Measurements from ENCODE around the gene SLC34A3. TPM values are rescaled to one million over a fixed set of nuclear protein-coding genes. Genes with fewer than 3 reads are reported as not detected.
A peak's percentile ranks its signal among the peaks of the same experiment; 100 is the strongest.

The SLC34A3 gene
- not detected for total RNA-seq (ENCODE audit: insufficient read depth, low replicate concordance)

DNA sequence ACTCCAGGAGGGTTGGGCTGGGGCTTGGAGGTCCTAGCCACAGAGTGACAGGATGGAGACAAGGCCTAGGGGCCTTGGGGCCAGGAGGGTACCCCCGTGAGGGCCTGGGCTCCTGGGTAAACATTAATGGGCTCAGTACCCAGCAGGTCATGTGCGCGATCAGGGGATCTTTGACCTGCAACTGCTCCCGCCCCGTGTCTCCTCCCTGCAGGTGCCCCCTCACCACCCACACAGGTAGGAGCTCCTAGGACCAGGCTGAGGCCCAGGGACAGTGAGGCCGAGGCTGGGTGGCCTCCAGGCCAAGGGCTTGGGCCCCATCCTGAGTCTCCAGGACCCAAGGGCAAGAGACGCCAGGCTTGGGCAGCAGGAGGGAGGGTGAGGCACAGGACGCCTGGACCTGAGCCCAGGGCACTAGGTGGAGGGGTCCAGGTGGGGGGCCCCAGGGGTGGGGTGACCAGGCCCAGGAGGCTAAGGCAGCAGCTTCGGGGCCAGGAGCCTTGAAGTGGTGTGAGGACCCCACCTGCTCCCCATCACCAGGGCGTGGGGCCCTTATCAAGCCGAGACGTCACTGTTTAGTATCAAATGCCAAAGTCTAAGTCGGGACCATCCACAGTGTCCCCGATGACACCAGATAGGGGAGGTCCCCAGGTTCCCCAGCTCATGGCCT, at the start of gene SLC34A3:
TSS of gene SLC34A3 (plus strand) at position 197 of the 667 bp plus-strand sequence. CDS start 802 bp downstream, outside the sequence.
- no peak for DNase-seq (ENCODE audit: low spot score)

GRCh38 chr9:137181680-137182079, 49.0 kb upstream of the SLC34A3 start:
- no peak for DNase-seq (ENCODE audit: low spot score)

DNA sequence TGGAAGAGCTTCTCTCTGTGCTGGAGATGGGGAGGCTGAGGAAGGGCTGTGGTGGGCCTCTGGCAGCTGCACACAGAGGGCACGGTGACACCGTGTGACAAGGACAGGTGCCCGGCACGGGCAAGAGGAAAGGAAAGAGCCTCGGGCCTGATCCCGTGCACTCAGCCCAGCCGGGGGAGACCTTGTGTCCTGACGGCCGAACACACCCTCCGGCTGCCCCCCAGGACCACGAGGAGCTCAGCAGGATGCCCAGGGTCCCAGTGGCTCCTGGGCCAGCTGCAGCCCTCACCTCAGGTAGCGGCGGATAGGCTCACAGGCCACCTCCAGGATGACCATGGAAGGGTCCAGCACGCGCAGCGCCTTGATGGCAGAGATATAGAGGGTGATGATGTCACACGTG, 47.9 kb upstream of the SLC34A3 start:
- no peak for DNase-seq (ENCODE audit: low spot score)

DNA sequence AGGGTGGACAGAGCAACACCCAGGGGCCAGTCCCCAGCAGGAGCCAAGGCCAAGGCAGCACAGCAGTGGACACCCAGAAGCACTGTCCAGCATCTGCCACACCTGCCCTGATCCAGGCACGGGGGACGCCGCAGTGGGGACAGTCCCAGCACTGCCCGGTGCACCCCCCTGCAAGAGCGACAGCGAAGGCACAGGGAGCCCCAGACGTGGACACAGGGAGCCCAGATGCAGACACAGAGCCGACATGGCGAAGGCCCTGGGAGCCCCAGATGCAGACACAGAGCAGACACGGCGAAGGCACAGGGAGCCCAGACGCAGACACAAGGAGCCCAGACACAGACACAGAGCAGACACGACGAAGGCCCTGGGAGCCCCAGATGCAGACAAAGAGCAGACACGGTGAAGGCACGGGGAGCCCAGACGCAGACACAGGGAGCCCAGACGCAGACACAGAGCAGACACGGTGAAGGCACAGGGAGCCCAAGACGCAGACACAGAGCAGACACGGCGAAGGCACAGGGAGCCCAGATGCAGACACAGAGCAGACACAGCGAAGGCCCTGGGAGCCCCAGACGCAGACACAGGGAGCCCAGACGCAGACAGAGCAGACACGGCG, 46.6 kb upstream of the SLC34A3 start:
- no peak for DNase-seq (ENCODE audit: low spot score)

DNA sequence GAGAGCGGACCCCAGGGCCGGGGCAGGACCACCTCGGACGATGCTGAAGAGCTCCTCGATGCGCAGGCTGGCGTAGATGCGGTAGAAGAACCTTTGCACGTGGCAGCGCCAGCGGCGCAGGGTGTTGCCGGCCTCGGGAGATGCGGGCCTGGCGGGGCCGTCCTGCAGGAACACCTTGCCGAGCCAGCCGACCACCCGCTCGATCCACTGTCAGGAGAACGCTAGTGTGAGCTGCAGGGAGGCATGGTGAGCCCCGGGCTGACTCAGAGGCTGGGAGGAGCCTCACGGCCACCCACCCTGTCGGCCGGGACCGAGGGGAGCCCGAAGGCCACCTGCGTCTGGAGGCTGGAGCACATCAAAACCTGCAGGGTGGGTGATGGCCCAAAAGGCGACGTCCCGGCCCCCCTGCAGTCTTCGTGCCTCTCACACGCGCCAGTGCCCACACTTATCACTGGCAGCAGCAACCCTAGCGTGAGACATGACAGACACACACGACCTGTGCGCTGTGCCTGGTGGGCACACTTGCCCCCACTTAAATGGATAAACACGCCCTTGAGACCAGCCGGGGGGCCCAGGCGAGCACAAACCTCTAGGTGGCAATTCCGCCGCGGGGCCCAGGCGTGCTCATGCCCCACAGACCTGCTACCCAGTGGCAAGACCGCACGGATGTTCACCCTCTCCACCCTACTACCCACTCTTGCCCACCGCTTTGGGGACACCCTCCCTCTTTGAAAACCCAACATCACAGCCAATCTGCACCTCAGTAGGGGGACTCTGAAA, 45.6 kb upstream of the SLC34A3 start:
- no peak for DNase-seq (ENCODE audit: low spot score)

- DNase-seq (ENCODE audit: low spot score): no peak
Observed at GRCh38 chr9:137185921-137186320, 44.8 kb upstream of the SLC34A3 start.

DNA sequence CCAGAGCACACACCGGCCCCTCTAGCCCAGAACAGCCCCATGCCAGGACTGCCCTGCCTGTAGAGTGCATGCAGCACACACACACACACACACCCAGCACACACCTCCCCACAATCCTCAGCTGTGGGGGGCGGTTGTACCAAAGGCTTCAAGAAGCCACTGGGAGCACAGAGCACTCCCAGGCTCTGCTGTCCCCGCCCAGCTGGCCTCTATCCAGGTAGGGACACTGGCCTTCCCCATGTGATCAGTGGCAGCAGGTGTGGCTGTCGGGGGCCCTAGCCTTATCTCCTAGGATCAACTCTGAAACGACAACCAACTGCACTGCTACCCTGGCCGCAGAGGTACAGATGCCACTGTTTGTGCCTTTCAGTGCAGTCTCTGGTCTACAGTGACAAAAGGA, 44.3 kb upstream of the SLC34A3 start:
- DNase-seq (ENCODE audit: low spot score): no peak

GRCh38 chr9:137187386-137187785, 43.3 kb upstream of the SLC34A3 start:
- DNase-seq (ENCODE audit: low spot score): no peak

DNA sequence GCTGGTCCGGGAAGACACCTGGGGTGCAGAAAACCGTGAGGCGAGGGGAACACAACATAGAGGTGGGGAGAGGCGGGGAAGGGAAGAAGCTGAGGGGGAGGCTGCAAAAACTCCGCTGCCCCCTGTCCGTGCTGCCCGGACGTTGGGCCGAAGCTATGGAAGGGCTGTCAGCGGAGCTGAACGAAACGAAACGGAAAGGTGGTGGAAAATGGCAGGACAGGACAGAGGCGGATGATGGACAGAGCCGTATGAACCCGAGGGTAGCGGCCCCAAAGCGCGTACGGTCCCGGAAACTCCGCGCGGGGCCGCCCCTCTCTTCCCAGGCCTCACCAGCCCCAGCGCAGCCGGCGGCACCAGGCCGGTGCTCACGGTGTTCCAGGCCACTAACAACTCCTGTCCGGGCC, 42.6 kb upstream of the SLC34A3 start:
- no peak for DNase-seq (ENCODE audit: low spot score)

- peak; percentile 96 for DNase-seq (ENCODE audit: low spot score)
Observed at GRCh38 chr9:137188490-137189296, 42.0 kb upstream of the SLC34A3 start, which contains the start of the genes ANAPC2 and SSNA1. Gene ANAPC2, minus strand, starts transcription at chr9:137188560. Its CDS starts 28 bp downstream, at chr9:137188532. Gene SSNA1, plus strand, starts transcription at chr9:137188676. Its CDS starts 51 bp downstream, at chr9:137188727.

- no peak for DNase-seq (ENCODE audit: low spot score)
Observed at GRCh38 chr9:137189297-137190295, 41.1 kb upstream of the SLC34A3 start.

- DNase-seq (ENCODE audit: low spot score): no peak
Observed at GRCh38 chr9:137190315-137190856, 40.3 kb upstream of the SLC34A3 start.

DNA sequence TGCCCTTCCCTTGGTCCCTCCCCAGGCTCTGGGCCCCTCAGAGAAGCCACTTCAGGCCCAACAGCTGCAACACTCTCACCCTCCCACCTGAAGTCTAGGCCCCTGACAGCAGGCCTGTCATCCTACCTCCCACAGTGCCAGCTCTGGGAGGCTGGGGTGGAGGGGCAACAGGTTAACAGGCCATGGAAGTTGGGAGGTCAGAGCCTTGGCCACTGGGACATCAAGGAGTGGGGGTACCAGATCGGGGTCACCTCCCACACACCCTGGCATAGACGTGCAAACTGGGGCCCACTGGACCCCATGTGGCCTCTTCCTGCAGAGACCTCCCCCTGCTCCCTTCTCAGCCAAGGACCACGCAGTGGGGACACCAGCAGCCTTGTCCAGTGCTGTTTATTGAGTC, 39.5 kb upstream of the SLC34A3 start:
- DNase-seq (ENCODE audit: low spot score): no peak

GRCh38 chr9:137191691-137192447, 38.8 kb upstream of the SLC34A3 start:
- DNase-seq (ENCODE audit: low spot score): no peak

DNA sequence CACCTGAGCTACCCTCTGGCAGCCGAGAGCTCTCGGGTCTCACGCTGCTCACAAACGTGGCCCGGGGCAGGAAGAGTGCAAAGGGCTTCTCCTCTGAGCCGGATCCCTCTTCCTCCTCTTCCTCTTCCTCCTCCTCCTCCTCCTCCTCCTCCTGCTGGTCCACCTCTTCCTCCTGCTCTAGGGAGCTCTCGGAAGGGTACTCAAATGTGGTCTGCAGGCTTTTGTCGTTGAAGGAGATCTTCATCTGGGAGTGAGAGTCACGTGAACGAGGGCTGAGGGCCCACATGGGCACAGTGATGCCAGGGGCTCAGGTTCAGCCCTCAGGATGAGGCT, 38.3 kb upstream of the SLC34A3 start:
- no peak for DNase-seq (ENCODE audit: low spot score)

GRCh38 chr9:137192859-137193258, 37.8 kb upstream of the SLC34A3 start:
- no peak for DNase-seq (ENCODE audit: low spot score)

DNA sequence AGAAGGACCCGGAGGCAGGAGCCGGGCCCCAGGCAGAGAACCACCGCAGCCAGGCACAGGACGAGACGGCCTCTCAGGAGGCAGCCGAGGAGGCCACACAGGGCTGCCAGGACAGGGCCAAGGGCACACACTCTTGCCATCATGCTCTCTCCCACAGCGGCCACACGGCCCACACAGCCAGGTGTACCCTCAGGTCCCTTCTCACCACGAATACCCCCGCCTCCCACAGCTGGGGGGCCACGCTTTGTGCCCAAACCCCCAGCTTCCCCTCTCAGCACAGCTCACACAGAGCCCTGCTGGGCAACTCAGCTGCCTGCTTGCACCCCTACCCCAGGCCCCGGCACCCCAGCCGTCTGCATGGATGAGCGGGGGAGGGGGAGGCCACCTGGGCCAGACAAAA, 36.9 kb upstream of the SLC34A3 start:
- no peak for DNase-seq (ENCODE audit: low spot score)

GRCh38 chr9:137194388-137194787, 36.3 kb upstream of the SLC34A3 start:
- DNase-seq (ENCODE audit: low spot score): no peak

DNA sequence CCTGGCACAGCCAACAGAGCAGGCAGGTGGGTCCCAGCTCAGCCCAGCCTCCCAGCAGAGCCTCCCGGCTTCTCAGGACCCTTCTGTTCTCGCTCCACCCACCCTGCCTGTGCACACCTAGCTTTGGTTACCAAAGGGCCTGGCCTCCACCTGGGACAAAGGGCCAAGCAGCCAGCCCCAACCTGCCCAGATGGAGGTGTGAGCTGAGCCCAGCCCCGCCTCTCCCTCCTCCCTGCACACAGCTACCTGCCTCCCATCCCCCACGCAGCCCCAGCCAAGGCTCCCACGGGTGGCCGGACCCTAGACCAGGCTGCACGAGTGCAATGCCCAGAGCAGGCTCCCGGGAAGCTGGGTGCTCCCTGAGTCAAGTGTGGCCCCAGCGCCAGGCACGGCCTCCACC, 35.8 kb upstream of the SLC34A3 start:
- DNase-seq (ENCODE audit: low spot score): no peak

Data from umbilical cord (tissue), 2 donors.